Measurements from ENCODE around the gene UGDH.
"Not testable (repeated sequence)": the region's sequence is repeated elsewhere in the genome, so short reads cannot be mapped to it uniquely, and the experiment has no call there.

The UGDH gene

DNA sequence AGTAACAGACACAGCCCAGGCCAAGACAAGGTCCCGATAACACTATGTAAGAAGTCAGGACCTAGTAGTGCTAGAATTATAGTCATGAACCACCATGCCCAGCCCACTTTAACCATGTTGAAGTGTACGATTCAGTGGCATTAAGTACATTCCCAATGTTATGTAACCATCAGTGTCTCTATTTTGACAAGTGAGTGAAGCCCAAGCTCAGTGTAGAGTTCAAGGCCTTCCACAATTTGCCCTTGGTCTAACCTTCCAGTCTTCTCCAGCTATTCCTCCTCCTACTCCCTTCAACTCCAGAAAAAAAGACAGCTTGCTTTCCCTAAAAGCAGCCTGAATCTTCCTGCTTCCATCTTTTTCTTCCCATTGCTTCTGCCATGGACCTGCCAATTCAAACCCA lies 36.9 kb downstream of the UGDH start:
- no peak for DNase-seq

GRCh38 chr4:39486221-39486804 lies 40.9 kb downstream of the UGDH start:
- no peak for DNase-seq

GRCh38 chr4:39484582-39485272 lies 42.5 kb downstream of the UGDH start:
- no peak for DNase-seq

DNA sequence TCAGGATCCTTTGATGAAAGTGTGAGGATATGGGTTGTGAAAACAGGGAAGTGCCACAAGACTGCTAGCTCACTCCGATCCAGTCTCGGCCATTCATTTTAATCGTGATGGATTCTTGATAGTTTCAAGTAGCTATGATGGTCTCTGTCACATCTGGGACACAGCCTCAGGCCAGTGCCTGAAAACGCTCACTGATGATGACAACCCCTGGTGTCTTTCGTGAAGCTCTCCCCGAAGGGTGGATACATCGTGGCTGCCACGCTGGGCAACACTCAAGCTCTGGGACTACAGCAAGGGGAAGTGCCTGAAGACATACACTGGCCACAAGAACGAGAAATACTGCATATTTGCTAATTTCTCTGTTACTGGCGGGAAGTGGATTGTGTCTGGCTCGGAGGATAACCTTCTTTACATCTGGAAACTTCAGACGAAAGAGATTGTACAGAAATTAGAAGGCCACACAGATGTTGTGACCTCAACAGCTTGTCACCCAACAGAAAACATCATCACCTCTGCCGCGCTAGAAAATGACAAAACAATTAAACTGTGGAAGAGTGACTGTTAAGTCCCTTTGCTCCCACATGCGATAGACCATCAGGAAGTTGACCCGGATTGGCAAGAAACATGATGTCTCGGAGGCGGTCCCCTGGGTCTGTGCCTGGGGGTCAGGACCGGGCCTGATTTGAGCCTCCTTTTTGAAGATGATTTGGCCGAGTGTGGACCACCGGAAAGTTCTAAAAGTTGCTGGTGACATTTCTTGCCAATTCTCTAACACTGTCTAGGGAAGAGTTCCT lies 46.1 kb downstream of the UGDH start:
- DNase-seq = no peak

DNA sequence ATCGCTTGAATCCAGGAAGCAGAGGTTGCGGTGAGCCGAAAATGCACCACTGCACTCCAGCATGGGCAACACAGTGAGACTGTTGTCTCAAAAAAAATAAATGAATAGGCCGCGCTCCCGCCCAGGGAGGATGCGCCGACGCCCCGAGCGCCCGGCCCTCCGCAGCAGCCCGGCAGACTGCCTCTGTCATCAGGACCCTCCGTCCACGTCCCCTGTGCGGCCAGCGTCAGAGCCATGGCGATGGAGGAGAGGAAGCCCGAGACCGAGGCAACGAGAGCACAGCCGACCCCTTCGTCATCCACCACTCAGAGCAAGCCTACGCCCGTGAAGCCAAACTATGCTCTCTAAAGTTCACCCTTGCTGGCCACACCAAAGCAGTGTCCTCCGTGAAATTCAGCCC lies 47.0 kb downstream of the UGDH start:
- no peak for DNase-seq

DNA sequence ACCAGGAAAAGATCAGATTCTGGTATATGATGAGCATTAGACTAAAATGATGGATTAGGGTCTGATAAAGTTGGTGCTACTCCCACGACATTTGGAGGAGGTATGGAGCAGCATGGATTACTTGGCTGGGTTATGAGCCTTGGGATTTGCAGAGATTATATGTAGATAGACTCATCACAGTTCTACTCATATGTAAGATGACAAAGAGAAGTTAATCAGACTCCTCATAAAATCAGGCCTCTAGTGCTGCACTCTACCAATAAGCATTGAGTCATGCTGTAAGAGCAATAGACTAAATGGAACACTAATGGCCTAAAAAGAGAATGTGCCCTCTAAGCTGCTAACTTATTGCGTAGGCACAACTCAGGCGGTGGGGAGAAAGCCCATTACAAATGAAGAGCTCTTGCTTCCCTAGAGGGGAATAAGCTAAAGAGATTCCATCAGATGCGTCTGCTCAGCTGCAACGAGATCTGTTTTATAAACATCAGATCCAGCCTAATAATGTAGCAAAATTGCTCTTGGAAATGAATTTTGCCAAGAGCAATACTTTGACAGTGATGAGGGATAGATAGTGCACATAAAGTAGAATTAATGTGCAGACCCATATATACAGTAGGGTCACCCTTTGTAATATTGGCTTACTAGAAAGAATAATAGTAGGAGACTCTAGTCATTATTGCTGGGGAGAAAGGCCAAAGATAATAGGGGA lies 50.9 kb downstream of the UGDH start:
- no peak for DNase-seq

- DNase-seq = no peak
These were observed 54.8 kb downstream of the UGDH start for GRCh38 chr4:39472396-39472795.

- DNase-seq = no peak
These were observed 56.8 kb downstream of the UGDH start for GRCh38 chr4:39470402-39470801.

- peak; percentile 23 to 66 for DNase-seq
These were observed 57.7 kb downstream of the UGDH start for GRCh38 chr4:39469429-39470077.

DNA sequence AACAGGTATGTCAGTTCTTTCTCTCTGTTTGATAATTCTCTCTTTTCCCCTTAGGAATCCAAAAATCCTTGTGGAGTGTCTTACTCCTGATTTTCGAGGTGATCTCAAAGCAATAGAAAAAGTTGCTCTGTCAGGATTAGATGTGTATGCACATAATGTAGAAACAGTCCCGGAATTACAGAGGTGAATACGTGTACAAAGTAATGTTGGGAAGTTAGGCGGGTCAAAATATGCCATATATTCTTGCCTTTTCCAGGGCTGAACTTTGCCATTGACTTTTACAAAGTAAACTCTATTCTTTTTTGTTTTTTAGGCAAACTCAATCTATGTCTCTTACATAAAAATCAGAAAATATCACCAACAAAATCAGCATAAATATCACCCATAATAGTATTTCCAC lies 59.8 kb downstream of the UGDH start:
- DNase-seq = no peak

- DNase-seq = no peak
These were observed 60.5 kb downstream of the UGDH start for GRCh38 chr4:39466747-39467146.

GRCh38 chr4:39464886-39465501 lies 62.2 kb downstream of the UGDH start:
- no peak for DNase-seq

GRCh38 chr4:39458505-39459300 lies 68.5 kb downstream of the UGDH start, which contains the start of the genes LIAS and RPL9:
Gene LIAS, plus strand, starts transcription at chr4:39459056. Its CDS starts 62 bp downstream, at chr4:39459118.
Gene RPL9, minus strand, starts transcription at chr4:39458922. Its CDS starts 483 bp downstream, at chr4:39458439.
- peak; percentile 94 to 96 for DNase-seq

GRCh38 chr4:39458161-39458504 lies 69.1 kb downstream of the UGDH start:
- not testable (repeated sequence) for DNase-seq

GRCh38 chr4:39456946-39457763 lies 70.1 kb downstream of the UGDH start:
- DNase-seq = no peak

GRCh38 chr4:39455486-39455885 lies 71.8 kb downstream of the UGDH start:
- DNase-seq = no peak

GRCh38 chr4:39453738-39454137 lies 73.5 kb downstream of the UGDH start:
- DNase-seq = no peak

DNA sequence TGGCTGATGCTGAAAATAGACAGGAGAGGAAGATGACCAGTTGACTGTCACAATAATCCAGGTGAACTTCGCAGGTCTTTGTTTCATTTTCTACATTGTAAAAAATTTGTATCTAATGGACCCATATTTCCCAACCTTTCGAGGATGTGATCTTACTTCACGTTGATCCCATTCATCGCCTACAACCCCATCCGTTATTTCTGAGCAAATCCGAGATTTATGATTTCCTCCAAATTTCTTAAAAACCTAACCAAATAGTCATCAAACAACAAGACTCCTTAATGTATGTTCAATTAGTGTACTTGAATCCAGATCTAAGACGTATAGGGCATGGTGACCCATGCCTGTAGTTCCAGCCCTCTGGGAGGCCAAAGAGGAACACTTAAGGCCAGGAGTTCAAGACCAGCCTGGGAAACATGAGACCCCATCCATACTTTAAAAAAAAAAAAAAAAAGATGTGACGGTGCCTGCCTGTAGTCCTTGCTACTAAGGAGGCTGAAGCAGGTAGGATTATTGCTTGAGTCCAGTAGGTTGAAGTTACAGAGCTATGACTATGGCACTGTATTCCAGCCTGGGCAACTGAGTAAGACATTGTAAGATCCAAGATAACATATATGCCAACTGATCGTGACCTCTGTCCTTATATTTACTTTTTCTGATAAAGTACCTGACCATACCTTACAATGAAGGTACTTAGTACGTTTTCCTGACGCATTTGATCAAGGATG lies 74.2 kb downstream of the UGDH start:
- no peak for DNase-seq

DNA sequence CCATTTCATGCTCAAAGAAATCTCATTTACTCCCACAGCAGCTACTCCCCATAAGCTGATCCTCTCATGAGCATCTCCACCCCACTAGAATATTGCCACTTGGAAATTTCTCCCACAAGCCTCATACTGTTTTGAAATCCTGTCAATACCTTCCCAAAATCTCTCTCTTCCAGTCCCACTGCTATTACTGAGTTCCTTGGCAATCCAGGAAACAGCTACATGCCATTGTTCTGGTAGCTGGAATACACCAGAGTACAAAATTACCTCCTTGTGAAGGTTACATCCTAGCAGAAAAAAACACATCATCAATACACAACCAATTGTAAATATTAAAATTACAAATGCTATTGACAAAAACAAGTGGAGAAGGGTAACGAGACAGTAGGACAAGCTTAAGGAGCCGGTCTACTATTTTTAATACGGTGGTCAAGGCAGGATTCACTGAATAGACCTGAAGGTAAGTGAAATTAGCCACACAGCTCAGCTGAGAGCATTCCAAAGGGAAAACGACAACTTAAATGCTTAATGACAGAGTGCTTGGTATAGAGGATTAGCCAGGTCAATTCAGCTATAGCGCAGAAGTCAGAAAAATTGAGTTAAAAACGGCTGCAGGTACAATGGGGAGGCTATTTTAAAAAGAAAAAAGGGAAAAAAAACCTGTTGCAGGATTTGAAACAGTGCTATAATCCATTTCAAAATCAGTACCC lies 74.9 kb downstream of the UGDH start:
- DNase-seq = no peak
